ENCODE measurements around the gene GALNTL6. TPM values are rescaled to one million over a fixed set of nuclear protein-coding genes. Genes with fewer than 3 reads are reported as not detected.
"Not testable (repeated sequence)": the region's sequence is repeated elsewhere in the genome, so short reads cannot be mapped to it uniquely, and the experiment has no call there.

GALNTL6 gene
- total and polyA plus RNA-seq, 3 experiments from 2014 or later: not detected

DNA sequence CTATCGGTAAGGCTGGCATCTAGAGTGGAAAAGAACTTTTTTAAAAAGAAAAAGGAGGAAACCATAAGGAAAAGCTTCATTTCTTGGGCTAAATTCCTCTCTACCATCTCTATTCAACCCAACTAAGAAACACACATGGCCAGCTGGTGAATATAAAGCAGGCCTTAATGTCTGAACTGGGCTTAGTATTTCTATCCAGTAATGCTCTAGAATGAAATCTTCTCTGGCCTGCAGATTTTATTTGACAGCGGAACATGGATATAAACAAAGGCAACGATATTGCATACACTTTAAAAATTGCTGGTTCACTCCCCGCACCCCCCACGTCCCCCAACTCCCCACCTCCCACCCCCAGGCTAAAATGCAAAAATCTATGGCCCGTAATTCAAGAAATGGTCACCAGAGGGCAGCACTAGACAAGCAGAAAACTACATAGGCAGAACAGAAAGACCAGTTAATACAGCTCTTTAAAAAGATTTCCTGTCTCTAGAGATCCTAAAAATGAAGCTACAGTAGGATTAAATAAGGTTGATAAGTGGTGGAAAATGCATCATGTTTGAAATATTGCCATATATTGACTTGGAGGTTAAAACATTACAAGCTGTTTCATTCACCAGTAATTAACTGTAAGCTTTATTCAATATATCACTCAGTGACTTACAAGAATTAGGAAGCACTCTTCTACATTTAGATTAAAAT lies 1200.2 kb downstream of the GALNTL6 start:
- CTCF ChIA-PET: interaction anchor here (0.7 to 3.5 kb wide), 31 partner anchors 9 to 481 kb away, joined by 3 to 43 read pairs (median 4); partner anchors contain the start of gene GALNT7
- Mint-ChIP-seq H3K9me3 (no peaks in the 10 kb centered on the region), H3K27me3 (peaks cover 0 to 8% of the 10 kb centered on the region in 2 donors), H3K4me1 (no peaks in the 10 kb centered on the region), H3K4me3 (no peak overlapping the region), H3K27ac (no peak overlapping the region), H3K36me3 (no peaks in the 10 kb centered on the region)
- Histone ChIP-seq H3K27me3 (ENCODE audit: insufficient read depth, low read length, poor library complexity, severe bottlenecking) (no peaks in the 10 kb centered on the region), H3K4me3 (ENCODE audit: low read length) (no peak overlapping the region), H3K4me1 (ENCODE audit: insufficient read depth, low read length) (no peaks in the 10 kb centered on the region), H3K9me3 (ENCODE audit: low read length) (no peaks in the 10 kb centered on the region), H3K36me3 (ENCODE audit: insufficient read depth, low read length) (no peaks in the 10 kb centered on the region), H3K27ac (ENCODE audit: low read depth, low read length) (no peak overlapping the region)
- POLR2A ChIA-PET: no interaction called here
- DNase-seq: peak; percentile 13 to 51 (median 33)

GRCh38 chr4:173014113-173014558 lies 1200.9 kb downstream of the GALNTL6 start:
- Mint-ChIP-seq H3K4me3 (peak overlapping the region in 1 of 7 donors; percentile 2), H3K4me1 (no peaks in the 10 kb centered on the region), H3K27ac (no peak overlapping the region), H3K9me3 (no peaks in the 10 kb centered on the region), H3K36me3 (no peaks in the 10 kb centered on the region), H3K27me3 (peaks cover under 1 to 10% of the 10 kb centered on the region in 2 donors)
- POLR2A ChIA-PET: no interaction called here
- CTCF ChIA-PET: interaction anchor here (0.7 to 3.5 kb wide), 28 partner anchors 9 to 480 kb away, joined by 3 to 43 read pairs (median 5); partner anchors contain the start of gene GALNT7
- Histone ChIP-seq H3K4me1 (ENCODE audit: insufficient read depth, low read length) (no peaks in the 10 kb centered on the region), H3K27ac (ENCODE audit: low read depth, low read length) (no peak overlapping the region), H3K36me3 (ENCODE audit: insufficient read depth, low read length) (no peaks in the 10 kb centered on the region), H3K9me3 (ENCODE audit: low read length) (no peaks in the 10 kb centered on the region), H3K27me3 (ENCODE audit: insufficient read depth, low read length, poor library complexity, severe bottlenecking) (no peaks in the 10 kb centered on the region), H3K4me3 (ENCODE audit: low read length) (no peak overlapping the region)
- DNase-seq: no peak

GRCh38 chr4:173014836-173015235 lies 1201.6 kb downstream of the GALNTL6 start:
- Histone ChIP-seq H3K4me1 (ENCODE audit: insufficient read depth, low read length) (no peaks in the 10 kb centered on the region), H3K27me3 (ENCODE audit: insufficient read depth, low read length, poor library complexity, severe bottlenecking) (no peaks in the 10 kb centered on the region), H3K36me3 (ENCODE audit: insufficient read depth, low read length) (no peaks in the 10 kb centered on the region), H3K4me3 (ENCODE audit: low read length) (no peak overlapping the region), H3K27ac (ENCODE audit: low read depth, low read length) (no peak overlapping the region), H3K9me3 (ENCODE audit: low read length) (no peaks in the 10 kb centered on the region)
- H3K4me3 Mint-ChIP-seq: no peak overlapping the region
- ChIA-PET CTCF (interaction anchor here (3.5 kb wide), 1 partner anchor 243 kb away, joined by 43 read pairs; no protein-coding TSS in a partner anchor), POLR2A (no interaction called here)
- H3K27ac Mint-ChIP-seq: no peak overlapping the region
- DNase-seq: no peak
- H3K36me3 Mint-ChIP-seq: no peaks in the 10 kb centered on the region
- no peaks in the 10 kb centered on the region for H3K9me3 Mint-ChIP-seq
- H3K4me1 Mint-ChIP-seq: no peaks in the 10 kb centered on the region
- peaks cover 2 to 10% of the 10 kb centered on the region in 2 donors for H3K27me3 Mint-ChIP-seq

DNA sequence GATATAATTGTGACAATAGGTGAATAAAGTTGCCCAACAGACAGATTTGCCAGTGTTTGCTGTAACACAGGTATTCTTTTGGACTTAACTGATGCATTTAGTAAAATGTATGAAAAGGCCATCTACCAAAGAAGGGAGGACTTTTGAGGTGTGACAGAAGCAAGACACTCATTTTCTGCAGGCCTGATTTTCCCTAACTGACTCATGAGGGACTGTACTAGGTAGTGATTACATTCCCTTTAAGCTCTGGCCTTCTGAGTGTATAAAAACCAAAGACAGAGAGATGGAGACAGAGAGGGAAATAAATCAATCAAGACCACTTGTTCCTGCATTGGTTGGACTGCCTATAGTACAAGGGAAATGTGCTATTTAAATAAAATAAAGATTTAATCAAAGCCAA lies 1204.6 kb downstream of the GALNTL6 start:
- no peak overlapping the region for H3K27ac Mint-ChIP-seq
- Histone ChIP-seq H3K36me3 (ENCODE audit: insufficient read depth, low read length) (no peaks in the 10 kb centered on the region), H3K27me3 (ENCODE audit: insufficient read depth, low read length, poor library complexity, severe bottlenecking) (no peaks in the 10 kb centered on the region), H3K4me3 (ENCODE audit: low read length) (no peak overlapping the region), H3K4me1 (ENCODE audit: insufficient read depth, low read length) (no peaks in the 10 kb centered on the region), H3K9me3 (ENCODE audit: low read length) (no peaks in the 10 kb centered on the region), H3K27ac (ENCODE audit: low read depth, low read length) (no peak overlapping the region)
- H3K4me3 Mint-ChIP-seq: no peak overlapping the region
- no peak for DNase-seq
- no peaks in the 10 kb centered on the region for H3K9me3 Mint-ChIP-seq
- POLR2A ChIA-PET: no interaction called here
- H3K27me3 Mint-ChIP-seq: peaks cover 7 to 9% of the 10 kb centered on the region in 2 donors
- CTCF ChIA-PET: interaction anchor here (0.5 kb wide), 1 partner anchor 163 kb away, joined by 3 read pairs; no protein-coding TSS in a partner anchor
- no peaks in the 10 kb centered on the region for H3K36me3 Mint-ChIP-seq
- H3K4me1 Mint-ChIP-seq: no peaks in the 10 kb centered on the region

DNA sequence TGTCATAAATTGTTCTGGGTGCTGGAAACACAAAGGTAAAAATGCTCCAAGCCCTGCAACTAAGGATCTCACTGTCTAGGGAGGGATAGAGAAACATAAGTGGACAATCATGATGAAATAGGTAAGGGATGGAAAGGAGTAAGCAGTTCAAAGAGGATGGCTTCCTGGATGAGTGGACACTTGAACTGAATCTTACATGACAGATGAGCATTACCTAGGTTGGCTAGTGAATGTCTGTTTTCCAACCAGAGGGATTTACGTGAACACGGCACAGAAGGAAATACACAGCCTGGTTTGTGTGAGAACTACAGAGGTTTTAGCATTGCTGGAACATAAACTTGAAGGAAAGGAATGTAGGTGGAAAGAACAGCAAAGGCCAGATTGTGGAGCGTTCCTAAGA lies 1205.2 kb downstream of the GALNTL6 start:
- no peaks in the 10 kb centered on the region for H3K36me3 Mint-ChIP-seq
- CTCF ChIA-PET: no interaction called here
- Histone ChIP-seq H3K36me3 (ENCODE audit: insufficient read depth, low read length) (no peaks in the 10 kb centered on the region), H3K4me3 (ENCODE audit: low read length) (no peak overlapping the region), H3K4me1 (ENCODE audit: insufficient read depth, low read length) (no peaks in the 10 kb centered on the region), H3K9me3 (ENCODE audit: low read length) (no peaks in the 10 kb centered on the region), H3K27ac (ENCODE audit: low read depth, low read length) (no peak overlapping the region), H3K27me3 (ENCODE audit: insufficient read depth, low read length, poor library complexity, severe bottlenecking) (no peaks in the 10 kb centered on the region)
- H3K4me3 Mint-ChIP-seq: no peak overlapping the region
- H3K27ac Mint-ChIP-seq: no peak overlapping the region
- H3K4me1 Mint-ChIP-seq: no peaks in the 10 kb centered on the region
- H3K9me3 Mint-ChIP-seq: no peaks in the 10 kb centered on the region
- no peak for DNase-seq
- POLR2A ChIA-PET: no interaction called here
- H3K27me3 Mint-ChIP-seq: peaks cover 7 to 9% of the 10 kb centered on the region in 2 donors

DNA sequence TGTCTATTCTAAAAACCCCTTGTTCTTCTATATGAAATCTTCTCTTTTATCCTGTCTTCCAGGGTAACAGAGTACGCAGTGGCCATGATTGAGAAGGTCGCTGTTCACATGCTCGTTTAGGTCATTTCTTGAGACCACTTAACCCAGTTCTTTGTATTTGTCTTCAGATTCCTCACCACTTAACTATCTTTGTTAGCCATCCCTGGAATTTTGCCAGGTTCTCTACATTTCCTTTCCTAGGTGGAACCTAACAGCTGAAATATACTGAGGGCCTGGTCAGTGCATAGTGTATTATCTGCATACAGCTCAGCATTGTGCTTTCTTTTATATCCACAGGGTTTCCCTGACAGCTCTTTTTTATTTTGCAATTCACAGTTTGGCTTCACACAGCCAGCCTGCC lies 1206.5 kb downstream of the GALNTL6 start:
- H3K27ac ChIP-seq (ENCODE audit: low read depth, low read length): no peak overlapping the region
- DNase-seq: no peak
- H3K36me3 Mint-ChIP-seq: no peaks in the 10 kb centered on the region
- H3K4me1 ChIP-seq (ENCODE audit: insufficient read depth, low read length): no peaks in the 10 kb centered on the region
- H3K36me3 ChIP-seq (ENCODE audit: insufficient read depth, low read length): no peaks in the 10 kb centered on the region
- ChIA-PET CTCF (no interaction called here), POLR2A (no interaction called here)
- peaks cover 7 to 9% of the 10 kb centered on the region in 2 donors for H3K27me3 Mint-ChIP-seq
- H3K9me3 ChIP-seq (ENCODE audit: low read length): no peaks in the 10 kb centered on the region
- no peak overlapping the region for H3K27ac Mint-ChIP-seq
- no peak overlapping the region for H3K4me3 Mint-ChIP-seq
- H3K9me3 Mint-ChIP-seq: no peaks in the 10 kb centered on the region
- H3K27me3 ChIP-seq (ENCODE audit: insufficient read depth, low read length, poor library complexity, severe bottlenecking): no peaks in the 10 kb centered on the region
- no peaks in the 10 kb centered on the region for H3K4me1 Mint-ChIP-seq
- H3K4me3 ChIP-seq (ENCODE audit: low read length): no peak overlapping the region

DNA sequence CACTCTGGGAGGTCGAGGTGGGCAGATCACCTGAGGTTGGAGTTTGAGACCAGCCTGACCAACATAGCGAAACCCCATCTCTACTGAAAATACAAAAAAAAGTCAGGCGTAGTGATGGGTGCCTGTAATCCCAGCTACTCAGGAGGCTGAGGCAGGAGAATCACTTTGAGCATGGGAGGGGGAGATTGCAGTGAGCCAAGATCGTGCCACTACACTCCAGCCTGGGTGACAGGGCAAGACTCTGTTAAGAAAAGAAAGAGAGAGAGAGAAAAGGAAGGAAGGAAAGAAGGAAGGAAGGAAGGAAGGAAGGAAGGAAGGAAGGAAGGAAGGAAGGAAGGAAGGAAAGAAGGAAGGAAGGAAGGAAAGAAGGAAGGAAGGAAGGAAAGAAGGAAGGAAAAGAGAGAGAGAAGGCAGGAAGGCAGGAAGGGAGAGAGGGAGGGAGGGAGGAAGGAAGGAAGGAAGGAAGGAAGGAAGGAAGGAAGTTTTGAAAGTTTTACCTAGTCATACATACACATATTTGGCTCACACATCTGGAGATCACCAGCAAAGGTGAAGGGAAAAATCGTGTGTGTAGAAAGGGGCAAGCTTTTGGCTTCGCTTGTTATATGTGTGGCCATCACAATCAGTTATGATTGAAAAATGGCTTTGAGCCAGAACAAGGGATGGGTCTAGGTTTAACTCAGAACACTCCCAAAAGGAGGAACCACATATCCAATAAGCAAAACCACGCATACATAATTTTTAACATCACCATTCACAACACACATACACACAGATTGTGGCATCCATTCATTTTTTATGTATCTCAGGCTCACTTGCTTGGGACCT lies 1208.8 kb downstream of the GALNTL6 start:
- DNase-seq; H3K4me1 ChIP-seq (ENCODE audit: insufficient read depth, low read length); H3K27me3 ChIP-seq (ENCODE audit: insufficient read depth, low read length, poor library complexity, severe bottlenecking); H3K36me3 ChIP-seq (ENCODE audit: insufficient read depth, low read length); H3K27me3 Mint-ChIP-seq; POLR2A ChIA-PET; H3K36me3 Mint-ChIP-seq; H3K27ac ChIP-seq (ENCODE audit: low read depth, low read length); H3K4me3 Mint-ChIP-seq; H3K4me3 ChIP-seq (ENCODE audit: low read length); H3K9me3 ChIP-seq (ENCODE audit: low read length); H3K9me3 Mint-ChIP-seq; H3K4me1 Mint-ChIP-seq: not testable (repeated sequence)
- H3K27ac Mint-ChIP-seq: peak overlapping the region in 4 of 8 donors; percentile 28 to 72 (median 45)
- CTCF ChIA-PET: interaction anchor here (2.2 kb wide), 1 partner anchor 9 kb away, joined by 21 read pairs; no protein-coding TSS in a partner anchor

DNA sequence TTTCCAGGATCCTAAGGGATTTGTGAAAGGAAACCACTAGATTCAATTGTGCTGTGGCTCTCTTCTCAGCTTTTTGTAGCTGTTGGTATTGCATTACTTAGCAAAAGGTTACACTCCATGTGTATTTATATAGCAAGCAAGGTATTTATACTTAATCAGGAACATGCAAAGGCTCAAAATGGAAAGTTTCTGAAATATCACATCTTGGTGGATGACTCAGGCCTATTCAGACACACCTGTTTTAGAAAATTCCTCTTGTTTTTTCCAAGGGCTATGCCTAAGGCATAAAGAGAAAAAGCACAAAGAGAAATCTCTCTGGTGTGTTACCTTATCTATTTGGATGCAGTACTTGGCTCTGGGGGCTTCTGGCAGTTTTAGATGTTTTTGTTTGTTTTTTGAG lies 1211.0 kb downstream of the GALNTL6 start:
- CTCF ChIA-PET: interaction anchor here (0.7 to 2.2 kb wide), 4 partner anchors 11 to 277 kb away, joined by 3 to 21 read pairs (median 6); no protein-coding TSS in a partner anchor

More for the DNA sequence above, 1211.0 kb downstream of the GALNTL6 start:
- Histone ChIP-seq H3K9me3 (ENCODE audit: low read length) (no peaks in the 10 kb centered on the region), H3K36me3 (ENCODE audit: insufficient read depth, low read length) (no peaks in the 10 kb centered on the region), H3K27ac (ENCODE audit: low read depth, low read length) (no peak overlapping the region), H3K4me1 (ENCODE audit: insufficient read depth, low read length) (no peaks in the 10 kb centered on the region), H3K4me3 (ENCODE audit: low read length) (no peak overlapping the region), H3K27me3 (ENCODE audit: insufficient read depth, low read length, poor library complexity, severe bottlenecking) (no peaks in the 10 kb centered on the region)
- no peak overlapping the region for H3K27ac Mint-ChIP-seq
- POLR2A ChIA-PET: no interaction called here
- H3K9me3 Mint-ChIP-seq: no peaks in the 10 kb centered on the region
- DNase-seq: no peak
- no peaks in the 10 kb centered on the region for H3K36me3 Mint-ChIP-seq
- no peak overlapping the region for H3K4me3 Mint-ChIP-seq
- H3K27me3 Mint-ChIP-seq: peaks cover 7 to 11% of the 10 kb centered on the region in 2 donors
- no peaks in the 10 kb centered on the region for H3K4me1 Mint-ChIP-seq

Data from CD8-positive, alpha-beta memory T cell (primary cell).